ENCODE data around the gene RBMS1. TPM values are rescaled to one million over a fixed set of nuclear protein-coding genes. Genes with fewer than 3 reads are reported as not detected.

RBMS1 gene
- total RNA-seq, 1 donor from 2014 or later = 28.4 TPM

- no peak for TF ChIP-seq CTCF (conservative IDR thresholded peaks at IDR 0.05)
- H3K27me3 Mint-ChIP-seq (ENCODE audit: low read depth) = no peaks in the 10 kb centered on the region
- H3K36me3 Mint-ChIP-seq (ENCODE audit: low read depth) = no peaks in the 10 kb centered on the region
- H3K27ac Mint-ChIP-seq (ENCODE audit: unreplicated experiment) = no peak overlapping the region
- no peak overlapping the region for H3K4me3 Mint-ChIP-seq
- no peak for DNase-seq (ENCODE audit: low read depth, low spot score)
- H3K9me3 Mint-ChIP-seq = no peaks in the 10 kb centered on the region
- H3K4me1 Mint-ChIP-seq = no peaks in the 10 kb centered on the region
These were observed 235.7 kb downstream of the RBMS1 start for GRCh38 chr2:160257743-160258491.

GRCh38 chr2:160257041-160257742, 236.4 kb downstream of the RBMS1 start:
- no peak for DNase-seq (ENCODE audit: low read depth, low spot score)
- Mint-ChIP-seq H3K27ac (ENCODE audit: unreplicated experiment) (no peak overlapping the region), H3K27me3 (ENCODE audit: low read depth) (no peaks in the 10 kb centered on the region), H3K9me3 (no peaks in the 10 kb centered on the region), H3K4me3 (no peak overlapping the region), H3K36me3 (ENCODE audit: low read depth) (no peaks in the 10 kb centered on the region), H3K4me1 (no peaks in the 10 kb centered on the region)
- TF ChIP-seq CTCF (conservative IDR thresholded peaks at IDR 0.05) = no peak

GRCh38 chr2:160256507-160256906, 237.1 kb downstream of the RBMS1 start:
- Mint-ChIP-seq H3K9me3 (no peaks in the 10 kb centered on the region), H3K4me1 (no peaks in the 10 kb centered on the region), H3K4me3 (no peak overlapping the region), H3K27me3 (ENCODE audit: low read depth) (no peaks in the 10 kb centered on the region), H3K27ac (ENCODE audit: unreplicated experiment) (no peak overlapping the region), H3K36me3 (ENCODE audit: low read depth) (no peaks in the 10 kb centered on the region)
- no peak for DNase-seq (ENCODE audit: low read depth, low spot score)
- no peak for TF ChIP-seq CTCF (conservative IDR thresholded peaks at IDR 0.05)

DNA sequence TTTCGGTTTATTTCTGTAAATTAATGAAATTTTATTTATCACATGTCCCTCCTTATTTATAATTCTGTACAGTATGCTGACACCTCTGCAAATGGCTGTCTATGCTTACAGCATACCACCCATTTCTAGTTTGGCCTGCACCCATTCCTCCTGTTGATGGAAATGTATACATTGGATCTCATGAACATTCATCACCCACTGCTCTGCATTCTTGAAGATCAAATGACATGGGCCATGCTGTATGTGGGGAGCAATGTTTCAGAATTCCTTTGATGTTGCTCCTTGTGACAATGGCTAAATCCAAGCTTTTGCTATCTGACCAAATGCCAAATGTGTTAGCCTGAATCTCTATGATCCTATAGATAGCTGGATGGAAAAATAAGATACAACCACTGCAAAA, 238.2 kb downstream of the RBMS1 start:
- Mint-ChIP-seq H3K36me3 (ENCODE audit: low read depth) (no peaks in the 10 kb centered on the region), H3K9me3 (no peaks in the 10 kb centered on the region), H3K27ac (ENCODE audit: unreplicated experiment) (no peak overlapping the region), H3K4me1 (no peaks in the 10 kb centered on the region), H3K27me3 (ENCODE audit: low read depth) (no peaks in the 10 kb centered on the region), H3K4me3 (no peak overlapping the region)
- no peak for DNase-seq (ENCODE audit: low read depth, low spot score)
- TF ChIP-seq CTCF (conservative IDR thresholded peaks at IDR 0.05) = no peak

- H3K4me1 Mint-ChIP-seq = no peaks in the 10 kb centered on the region
- TF ChIP-seq CTCF (conservative IDR thresholded peaks at IDR 0.05) = no peak
- no peaks in the 10 kb centered on the region for H3K36me3 Mint-ChIP-seq (ENCODE audit: low read depth)
- no peak for DNase-seq (ENCODE audit: low read depth, low spot score)
- H3K27ac Mint-ChIP-seq (ENCODE audit: unreplicated experiment) = no peak overlapping the region
- H3K9me3 Mint-ChIP-seq = no peaks in the 10 kb centered on the region
- no peaks in the 10 kb centered on the region for H3K27me3 Mint-ChIP-seq (ENCODE audit: low read depth)
- no peak overlapping the region for H3K4me3 Mint-ChIP-seq
These were observed 239.3 kb downstream of the RBMS1 start for GRCh38 chr2:160254189-160254762.
